ENCODE measurements around the gene AIG1. TPM values are rescaled to one million over a fixed set of nuclear protein-coding genes. Genes with fewer than 3 reads are reported as not detected.
A peak's percentile ranks its signal among the peaks of the same experiment; 100 is the strongest.

Gene AIG1
- total and polyA plus RNA-seq, 2 of the 13 experiments (the other 11 are each of a cell fraction or from before 2014, with no cell fraction given), result 115 to 197 TPM

- TF ChIP-seq, protein P1, sequence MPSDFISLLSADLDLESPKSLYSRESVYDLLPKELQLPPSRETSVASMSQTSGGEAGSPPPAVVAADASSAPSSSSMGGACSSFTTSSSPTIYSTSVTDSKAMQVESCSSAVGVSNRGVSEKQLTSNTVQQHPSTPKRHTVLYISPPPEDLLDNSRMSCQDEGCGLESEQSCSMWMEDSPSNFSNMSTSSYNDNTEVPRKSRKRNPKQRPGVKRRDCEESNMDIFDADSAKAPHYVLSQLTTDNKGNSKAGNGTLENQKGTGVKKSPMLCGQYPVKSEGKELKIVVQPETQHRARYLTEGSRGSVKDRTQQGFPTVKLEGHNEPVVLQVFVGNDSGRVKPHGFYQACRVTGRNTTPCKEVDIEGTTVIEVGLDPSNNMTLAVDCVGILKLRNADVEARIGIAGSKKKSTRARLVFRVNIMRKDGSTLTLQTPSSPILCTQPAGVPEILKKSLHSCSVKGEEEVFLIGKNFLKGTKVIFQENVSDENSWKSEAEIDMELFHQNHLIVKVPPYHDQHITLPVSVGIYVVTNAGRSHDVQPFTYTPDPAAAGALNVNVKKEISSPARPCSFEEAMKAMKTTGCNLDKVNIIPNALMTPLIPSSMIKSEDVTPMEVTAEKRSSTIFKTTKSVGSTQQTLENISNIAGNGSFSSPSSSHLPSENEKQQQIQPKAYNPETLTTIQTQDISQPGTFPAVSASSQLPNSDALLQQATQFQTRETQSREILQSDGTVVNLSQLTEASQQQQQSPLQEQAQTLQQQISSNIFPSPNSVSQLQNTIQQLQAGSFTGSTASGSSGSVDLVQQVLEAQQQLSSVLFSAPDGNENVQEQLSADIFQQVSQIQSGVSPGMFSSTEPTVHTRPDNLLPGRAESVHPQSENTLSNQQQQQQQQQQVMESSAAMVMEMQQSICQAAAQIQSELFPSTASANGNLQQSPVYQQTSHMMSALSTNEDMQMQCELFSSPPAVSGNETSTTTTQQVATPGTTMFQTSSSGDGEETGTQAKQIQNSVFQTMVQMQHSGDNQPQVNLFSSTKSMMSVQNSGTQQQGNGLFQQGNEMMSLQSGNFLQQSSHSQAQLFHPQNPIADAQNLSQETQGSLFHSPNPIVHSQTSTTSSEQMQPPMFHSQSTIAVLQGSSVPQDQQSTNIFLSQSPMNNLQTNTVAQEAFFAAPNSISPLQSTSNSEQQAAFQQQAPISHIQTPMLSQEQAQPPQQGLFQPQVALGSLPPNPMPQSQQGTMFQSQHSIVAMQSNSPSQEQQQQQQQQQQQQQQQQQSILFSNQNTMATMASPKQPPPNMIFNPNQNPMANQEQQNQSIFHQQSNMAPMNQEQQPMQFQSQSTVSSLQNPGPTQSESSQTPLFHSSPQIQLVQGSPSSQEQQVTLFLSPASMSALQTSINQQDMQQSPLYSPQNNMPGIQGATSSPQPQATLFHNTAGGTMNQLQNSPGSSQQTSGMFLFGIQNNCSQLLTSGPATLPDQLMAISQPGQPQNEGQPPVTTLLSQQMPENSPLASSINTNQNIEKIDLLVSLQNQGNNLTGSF (CRISPR knock-in tag; IDR thresholded peaks at IDR 0.05), result no peak
- peak; percentile 49 for TF ChIP-seq SALL1 (CRISPR knock-in tag; IDR thresholded peaks at IDR 0.05)
- TF ChIP-seq ZNF7 (CRISPR knock-in tag; IDR thresholded peaks at IDR 0.05), result no peak
- no peak for TF ChIP-seq SMC3 (IDR thresholded peaks at IDR 0.05; ENCODE audit: low read length)
- no peak for TF ChIP-seq GRHL1 (CRISPR knock-in tag; conservative IDR thresholded peaks at IDR 0.05)
- TF ChIP-seq, protein P2, sequence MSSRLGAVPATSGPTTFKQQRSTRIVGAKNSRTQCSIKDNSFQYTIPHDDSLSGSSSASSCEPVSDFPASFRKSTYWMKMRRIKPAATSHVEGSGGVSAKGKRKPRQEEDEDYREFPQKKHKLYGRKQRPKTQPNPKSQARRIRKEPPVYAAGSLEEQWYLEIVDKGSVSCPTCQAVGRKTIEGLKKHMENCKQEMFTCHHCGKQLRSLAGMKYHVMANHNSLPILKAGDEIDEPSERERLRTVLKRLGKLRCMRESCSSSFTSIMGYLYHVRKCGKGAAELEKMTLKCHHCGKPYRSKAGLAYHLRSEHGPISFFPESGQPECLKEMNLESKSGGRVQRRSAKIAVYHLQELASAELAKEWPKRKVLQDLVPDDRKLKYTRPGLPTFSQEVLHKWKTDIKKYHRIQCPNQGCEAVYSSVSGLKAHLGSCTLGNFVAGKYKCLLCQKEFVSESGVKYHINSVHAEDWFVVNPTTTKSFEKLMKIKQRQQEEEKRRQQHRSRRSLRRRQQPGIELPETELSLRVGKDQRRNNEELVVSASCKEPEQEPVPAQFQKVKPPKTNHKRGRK (CRISPR knock-in tag; IDR thresholded peaks at IDR 0.05), result no peak
- no peak for TF ChIP-seq POLR2A (IDR thresholded peaks at IDR 0.05; ENCODE audit: insufficient read depth in 1 of 2, low read depth in 2 of 2, low read length in 2 of 2)
- TF ChIP-seq ZNF564 (CRISPR knock-in tag; IDR thresholded peaks at IDR 0.05), result no peak
- TF ChIP-seq ZNF775 (CRISPR knock-in tag; IDR thresholded peaks at IDR 0.05; ENCODE audit: borderline replicate concordance), result no peak
- no peak for TF ChIP-seq HNRNPK (IDR thresholded peaks at IDR 0.05; ENCODE audit: low read depth, low read length, poor library complexity, severe bottlenecking)
- TF ChIP-seq KDM5B (CRISPR knock-in tag; IDR thresholded peaks at IDR 0.05; ENCODE audit: borderline replicate concordance), result no peak
- no peak for TF ChIP-seq SYNCRIP (IDR thresholded peaks at IDR 0.05; ENCODE audit: insufficient read depth, low read depth, low read length)
- TF ChIP-seq ZFP82 (CRISPR knock-in tag; IDR thresholded peaks at IDR 0.05; ENCODE audit: borderline replicate concordance), result no peak
- no peak for TF ChIP-seq SRY (CRISPR knock-in tag; IDR thresholded peaks at IDR 0.05)
- TF ChIP-seq MXI1 (IDR thresholded peaks at IDR 0.05; ENCODE audit: borderline replicate concordance, low read depth, low read length), result 0 out of 3 replicates have a peak, but pooled peaks have one; percentile 0
- TF ChIP-seq HMG20A (CRISPR knock-in tag; IDR thresholded peaks at IDR 0.05; ENCODE audit: borderline replicate concordance), result no peak
- TF ChIP-seq ZNF12 (CRISPR knock-in tag; IDR thresholded peaks at IDR 0.05), result no peak
- TF ChIP-seq, protein P3, sequence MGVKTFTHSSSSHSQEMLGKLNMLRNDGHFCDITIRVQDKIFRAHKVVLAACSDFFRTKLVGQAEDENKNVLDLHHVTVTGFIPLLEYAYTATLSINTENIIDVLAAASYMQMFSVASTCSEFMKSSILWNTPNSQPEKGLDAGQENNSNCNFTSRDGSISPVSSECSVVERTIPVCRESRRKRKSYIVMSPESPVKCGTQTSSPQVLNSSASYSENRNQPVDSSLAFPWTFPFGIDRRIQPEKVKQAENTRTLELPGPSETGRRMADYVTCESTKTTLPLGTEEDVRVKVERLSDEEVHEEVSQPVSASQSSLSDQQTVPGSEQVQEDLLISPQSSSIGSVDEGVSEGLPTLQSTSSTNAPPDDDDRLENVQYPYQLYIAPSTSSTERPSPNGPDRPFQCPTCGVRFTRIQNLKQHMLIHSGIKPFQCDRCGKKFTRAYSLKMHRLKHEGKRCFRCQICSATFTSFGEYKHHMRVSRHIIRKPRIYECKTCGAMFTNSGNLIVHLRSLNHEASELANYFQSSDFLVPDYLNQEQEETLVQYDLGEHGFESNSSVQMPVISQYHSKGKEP (CRISPR knock-in tag; IDR thresholded peaks at IDR 0.05), result no peak
- TF ChIP-seq RBM22 (optimal IDR thresholded peaks at IDR 0.05; ENCODE audit: low read length), result no peak
- TF ChIP-seq BCL6 (CRISPR knock-in tag; IDR thresholded peaks at IDR 0.05), result no peak
- TF ChIP-seq HNRNPLL (IDR thresholded peaks at IDR 0.05; ENCODE audit: low read depth, low read length, poor library complexity, severe bottlenecking), result no peak
- no peak for TF ChIP-seq JUNB (CRISPR knock-in tag; IDR thresholded peaks at IDR 0.05; ENCODE audit: borderline replicate concordance)
These were observed 163.2 kb downstream of the AIG1 start (continued) for GRCh38 chr6:143223895-143224294.

Measured in HepG2 (cell line).